GM10248 (cell line): Measurements from ENCODE around the gene CEP295NL.
"Not testable (repeated sequence)": the region's sequence is repeated elsewhere in the genome, so short reads cannot be mapped to it uniquely, and the experiment has no call there.

Source experiments
- CTCF ChIA-PET: fragments of 300-600 bp; sonication (Branson Sonifier 250); formaldehyde crosslinking; extraction: SDS; loops from one replicate; lab custom pipeline; 2021; ENCODE audit warnings: antibody characterized with exemption; lab: Yijun Ruan, JAX
- POLR2A ChIA-PET: fragments of 350-650 bp; sonication (Branson Sonifier 250); formaldehyde crosslinking; extraction: SDS; loops from one replicate; lab custom pipeline; 2020; ENCODE audit warnings: antibody characterized with exemption; lab: Yijun Ruan, JAX
- DNase-seq: peaks from one replicate; pipeline ENCODE4 v3.0.0; 2012; ENCODE audit errors: extremely low spot score
- CTCF ChIP-seq: IDR thresholded peaks from 2 replicates; pipeline ENCODE4 v1.5.1; 2012; ENCODE audit warnings: mild to moderate bottlenecking, low read depth; ENCODE audit errors: extremely low read depth, missing control alignments, control extremely low read depth

CEP295NL gene

GRCh38 chr17:78893684-78894083 is 9.3 kb downstream of the CEP295NL start:
- ChIA-PET POLR2A (no interaction called here), CTCF (interaction anchor here (1.4 to 1.9 kb wide), 2 partner anchors 27 to 77 kb away, joined by 5 to 6 read pairs; no protein-coding TSS in a partner anchor)
- no peak for TF ChIP-seq CTCF
- no peak for DNase-seq

- ChIA-PET POLR2A (no interaction called here), CTCF (no interaction called here)
- TF ChIP-seq CTCF, result no peak
- no peak for DNase-seq
Measured at GRCh38 chr17:78892936-78893379, 10.0 kb downstream of the CEP295NL start.

GRCh38 chr17:78892520-78892919 is 10.5 kb downstream of the CEP295NL start:
- ChIA-PET POLR2A (no interaction called here), CTCF (no interaction called here)
- no peak for TF ChIP-seq CTCF
- DNase-seq, result no peak

- no peak for TF ChIP-seq CTCF
- ChIA-PET POLR2A (no interaction called here), CTCF (no interaction called here)
- DNase-seq, result no peak
Measured at GRCh38 chr17:78892062-78892456, 10.9 kb downstream of the CEP295NL start.

GRCh38 chr17:78891406-78892061 is 11.5 kb downstream of the CEP295NL start:
- TF ChIP-seq CTCF, result no peak
- ChIA-PET POLR2A (no interaction called here), CTCF (interaction anchor here (1.9 kb wide), 1 partner anchor 26 kb away, joined by 8 read pairs; no protein-coding TSS in a partner anchor)
- DNase-seq, result no peak

- CTCF ChIA-PET, result interaction anchor here (1.2 to 1.9 kb wide), 2 partner anchors 10 to 25 kb away, joined by 3 to 8 read pairs; no protein-coding TSS in a partner anchor
- peak; percentile 70 for DNase-seq
- TF ChIP-seq CTCF, result no peak
- POLR2A ChIA-PET, result no interaction called here
Measured at GRCh38 chr17:78890498-78890897, 12.5 kb downstream of the CEP295NL start.

- CTCF ChIA-PET, result interaction anchor here (1.2 to 1.9 kb wide), 2 partner anchors 11 to 24 kb away, joined by 3 to 8 read pairs; no protein-coding TSS in a partner anchor
- DNase-seq, POLR2A ChIA-PET: not testable (repeated sequence)
Measured at GRCh38 chr17:78890096-78890495, 12.9 kb downstream of the CEP295NL start.
